Stimulated activated naive CD4-positive, alpha-beta T cell (primary cell): ENCODE measurements around the gene CFTR.
"Not testable (repeated sequence)": the region's sequence is repeated elsewhere in the genome, so short reads cannot be mapped to it uniquely, and the experiment has no call there.

Source experiments
- DNase-seq, 6 experiments: peaks; one replicate each; lab custom pipeline; 2025; lab: John Stamatoyannopoulos, UW

Gene CFTR

GRCh38 chr7:117502331-117502730 lies 22.5 kb downstream of the CFTR start:
- no peak for DNase-seq

- DNase-seq, result no peak
These were observed 25.4 kb downstream of the CFTR start for GRCh38 chr7:117505238-117505637.

GRCh38 chr7:117508676-117509075 lies 28.9 kb downstream of the CFTR start:
- DNase-seq, result no peak

GRCh38 chr7:117517194-117517593 lies 37.4 kb downstream of the CFTR start:
- DNase-seq, result not testable (repeated sequence)

GRCh38 chr7:117530390-117530789 lies 50.6 kb downstream of the CFTR start:
- no peak for DNase-seq

- no peak for DNase-seq
These were observed 51.9 kb downstream of the CFTR start for GRCh38 chr7:117531595-117532244.

GRCh38 chr7:117538053-117538452 lies 58.2 kb downstream of the CFTR start:
- no peak for DNase-seq

- no peak for DNase-seq
These were observed 64.2 kb downstream of the CFTR start for GRCh38 chr7:117544061-117544460.

GRCh38 chr7:117548035-117548434 lies 68.2 kb downstream of the CFTR start:
- DNase-seq, result no peak

- DNase-seq, result no peak
These were observed 70.8 kb downstream of the CFTR start for GRCh38 chr7:117550625-117551024.

GRCh38 chr7:117552660-117553059 lies 72.8 kb downstream of the CFTR start:
- DNase-seq, result no peak

GRCh38 chr7:117555260-117555659 lies 75.4 kb downstream of the CFTR start:
- no peak for DNase-seq

GRCh38 chr7:117559391-117559790 lies 79.6 kb downstream of the CFTR start:
- no peak for DNase-seq

GRCh38 chr7:117560030-117560429 lies 80.2 kb downstream of the CFTR start:
- no peak for DNase-seq

- DNase-seq, result no peak
These were observed 82.9 kb downstream of the CFTR start for GRCh38 chr7:117562759-117563158.

GRCh38 chr7:117564080-117564479 lies 84.3 kb downstream of the CFTR start:
- DNase-seq, result no peak

GRCh38 chr7:117564627-117565026 lies 84.8 kb downstream of the CFTR start:
- DNase-seq, result no peak

- DNase-seq, result no peak
These were observed 85.4 kb downstream of the CFTR start for GRCh38 chr7:117565226-117565625.

GRCh38 chr7:117567781-117568180 lies 88.0 kb downstream of the CFTR start:
- no peak for DNase-seq

GRCh38 chr7:117572856-117573620 lies 93.2 kb downstream of the CFTR start:
- DNase-seq, result no peak

GRCh38 chr7:117581424-117581823 lies 101.6 kb downstream of the CFTR start:
- DNase-seq, result no peak

- DNase-seq, result no peak
These were observed 102.4 kb downstream of the CFTR start for GRCh38 chr7:117582219-117582704.

GRCh38 chr7:117587931-117588330 lies 108.1 kb downstream of the CFTR start:
- no peak for DNase-seq
